OCI-LY1 (cell line): ENCODE data around the gene MID1.

Source experiments
- EZH2 ChIP-seq: fragments of 200-600 bp; sonication (generic), shearing (Covaris generic); IDR thresholded peaks from 2 replicates; pipeline ENCODE4 v1.8.0; 2017; ENCODE audit warnings: borderline replicate concordance, mixed run types, mild to moderate bottlenecking, antibody characterized with exemption, low read length, moderate library complexity, mixed read lengths
- TF ChIP-seq, protein P1 (sequence below): fragments of 200-600 bp; sonication (generic), shearing (Covaris generic); IDR thresholded peaks from 2 replicates; pipeline ENCODE4 v1.5.1; 2017; ENCODE audit warnings: mild to moderate bottlenecking, antibody characterized with exemption, low read length, moderate library complexity, mixed read lengths

DNA sequence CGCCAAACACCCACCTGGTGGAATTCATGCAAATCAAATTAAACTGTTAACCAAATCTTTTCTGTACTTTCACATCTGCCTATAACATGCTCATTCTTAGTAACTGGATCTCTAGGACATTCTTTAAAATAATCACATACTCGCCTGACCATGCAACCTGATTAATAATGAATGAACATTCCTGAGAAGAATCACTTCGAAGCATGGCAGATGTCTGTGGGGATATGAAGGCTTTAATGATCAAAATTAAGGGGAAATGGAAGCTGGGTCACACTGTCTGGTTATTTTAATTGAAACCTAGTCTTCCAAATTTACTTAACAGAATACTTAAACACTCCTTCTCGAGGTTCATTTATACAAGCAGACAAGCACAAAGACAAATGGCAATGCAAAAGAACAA, 44.2 kb downstream of the MID1 start:
- TF ChIP-seq, protein P1, sequence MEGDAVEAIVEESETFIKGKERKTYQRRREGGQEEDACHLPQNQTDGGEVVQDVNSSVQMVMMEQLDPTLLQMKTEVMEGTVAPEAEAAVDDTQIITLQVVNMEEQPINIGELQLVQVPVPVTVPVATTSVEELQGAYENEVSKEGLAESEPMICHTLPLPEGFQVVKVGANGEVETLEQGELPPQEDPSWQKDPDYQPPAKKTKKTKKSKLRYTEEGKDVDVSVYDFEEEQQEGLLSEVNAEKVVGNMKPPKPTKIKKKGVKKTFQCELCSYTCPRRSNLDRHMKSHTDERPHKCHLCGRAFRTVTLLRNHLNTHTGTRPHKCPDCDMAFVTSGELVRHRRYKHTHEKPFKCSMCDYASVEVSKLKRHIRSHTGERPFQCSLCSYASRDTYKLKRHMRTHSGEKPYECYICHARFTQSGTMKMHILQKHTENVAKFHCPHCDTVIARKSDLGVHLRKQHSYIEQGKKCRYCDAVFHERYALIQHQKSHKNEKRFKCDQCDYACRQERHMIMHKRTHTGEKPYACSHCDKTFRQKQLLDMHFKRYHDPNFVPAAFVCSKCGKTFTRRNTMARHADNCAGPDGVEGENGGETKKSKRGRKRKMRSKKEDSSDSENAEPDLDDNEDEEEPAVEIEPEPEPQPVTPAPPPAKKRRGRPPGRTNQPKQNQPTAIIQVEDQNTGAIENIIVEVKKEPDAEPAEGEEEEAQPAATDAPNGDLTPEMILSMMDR = no peak
- TF ChIP-seq EZH2 = no peak
